GM19468 (cell line): Measurements from ENCODE around the gene DRD2.

Experiments
- ATAC-seq: cut with Tn5 transposase; IDR thresholded peaks from one replicate; pipeline ENCODE4 v1.9.1; 2021; ENCODE audit warnings: mild to moderate bottlenecking, moderate library complexity, moderate number of reproducible peaks; ENCODE audit not compliant: unreplicated experiment; ENCODE audit errors: extremely low read depth

DRD2 gene

GRCh38 chr11:113405724-113406478 lies 69.3 kb downstream of the DRD2 start:
- ATAC-seq, result no peak

GRCh38 chr11:113404859-113405430 lies 70.3 kb downstream of the DRD2 start:
- ATAC-seq, result no peak

GRCh38 chr11:113401718-113402117 lies 73.5 kb downstream of the DRD2 start:
- no peak for ATAC-seq

GRCh38 chr11:113400631-113401230 lies 74.5 kb downstream of the DRD2 start:
- ATAC-seq, result no peak

DNA sequence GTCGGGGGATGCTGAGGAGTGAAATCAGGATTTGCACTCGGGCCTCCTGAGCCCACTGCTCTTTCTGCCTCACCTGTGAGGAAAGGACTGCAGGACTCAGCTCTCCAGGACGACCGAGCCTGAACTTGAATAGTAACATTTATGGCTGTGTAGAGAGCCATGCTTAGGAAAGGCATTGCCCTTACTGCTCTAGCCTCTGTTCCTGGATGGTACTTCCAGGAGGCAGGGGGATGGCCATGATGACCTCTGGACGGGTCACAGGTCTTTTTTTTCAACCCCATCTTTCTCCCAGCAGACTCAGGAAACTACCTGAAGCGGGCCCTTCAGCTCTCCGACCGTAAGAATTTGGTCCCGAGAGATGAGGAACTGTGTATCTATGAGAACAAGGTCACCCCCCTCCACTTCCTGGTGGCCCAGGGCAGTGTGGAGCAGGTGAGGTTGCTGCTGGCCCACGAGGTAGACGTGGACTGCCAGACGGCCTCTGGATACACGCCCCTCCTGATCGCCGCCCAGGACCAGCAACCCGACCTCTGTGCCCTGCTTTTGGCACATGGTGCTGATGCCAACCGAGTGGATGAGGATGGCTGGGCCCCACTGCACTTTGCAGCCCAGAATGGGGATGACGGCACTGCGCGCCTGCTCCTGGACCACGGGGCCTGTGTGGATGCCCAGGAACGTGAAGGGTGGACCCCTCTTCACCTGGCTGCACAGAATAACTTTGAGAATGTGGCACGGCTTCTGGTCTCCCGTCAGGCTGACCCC lies 76.3 kb downstream of the DRD2 start:
- ATAC-seq, result no peak

DNA sequence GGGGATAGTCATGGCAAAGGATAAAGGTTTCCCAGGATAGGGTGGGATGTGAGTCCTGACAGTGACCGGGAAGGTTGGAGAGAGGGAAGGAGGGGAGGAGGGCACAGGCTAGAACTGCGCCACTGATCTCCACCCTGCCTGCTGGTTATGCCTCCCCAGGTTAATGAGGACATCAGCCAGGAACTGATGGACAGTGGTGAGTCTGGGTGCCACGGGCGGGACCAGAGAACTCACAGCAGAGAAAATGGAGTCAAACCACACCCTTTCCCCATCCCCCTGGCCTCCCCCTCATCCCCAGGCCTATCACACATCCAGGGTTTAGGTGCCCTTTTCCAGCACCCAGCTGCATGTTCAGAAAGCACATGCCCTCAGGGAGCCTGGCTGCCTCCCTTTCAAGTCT lies 77.4 kb downstream of the DRD2 start:
- ATAC-seq, result no peak

DNA sequence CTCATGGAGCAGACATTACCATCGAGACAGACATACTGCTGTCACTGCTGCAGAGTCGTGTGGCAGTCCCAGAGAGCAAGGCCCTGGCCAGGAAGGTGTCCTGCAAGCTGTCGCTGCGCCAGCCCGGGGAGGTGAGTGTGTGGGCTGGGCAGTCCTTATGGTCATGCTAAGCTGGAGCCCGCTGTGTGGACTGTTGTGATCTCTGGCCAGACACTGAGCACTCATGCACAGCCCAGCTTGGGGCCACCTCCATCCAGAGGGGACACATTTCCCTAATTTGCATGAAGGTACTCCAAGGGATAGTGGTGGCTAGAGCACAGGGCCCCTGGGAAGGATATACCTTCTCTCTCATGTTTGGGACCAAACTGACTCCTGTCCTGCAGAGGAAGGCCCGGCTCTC lies 78.0 kb downstream of the DRD2 start:
- ATAC-seq, result no peak

GRCh38 chr11:113396690-113397089 lies 78.5 kb downstream of the DRD2 start:
- no peak for ATAC-seq

GRCh38 chr11:113395782-113396336 lies 79.3 kb downstream of the DRD2 start:
- no peak for ATAC-seq

DNA sequence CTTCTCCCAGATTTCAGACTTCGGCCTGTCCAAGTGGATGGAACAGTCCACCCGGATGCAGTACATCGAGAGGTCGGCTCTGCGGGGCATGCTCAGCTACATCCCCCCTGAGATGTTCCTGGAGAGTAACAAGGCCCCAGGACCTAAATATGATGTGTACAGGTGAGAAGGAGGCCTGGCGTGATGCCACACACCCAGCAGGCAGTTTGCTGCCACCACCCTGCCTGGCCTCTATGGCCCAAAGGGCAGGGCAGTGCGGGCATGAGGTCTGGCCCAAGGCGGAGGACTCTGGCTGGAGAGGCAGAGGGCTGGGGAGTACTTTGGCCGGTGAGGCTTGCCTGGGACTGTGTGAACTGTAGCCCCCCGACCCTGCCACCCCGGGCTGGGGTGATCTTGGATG lies 80.3 kb downstream of the DRD2 start:
- ATAC-seq, result no peak

GRCh38 chr11:113393501-113393985 lies 81.7 kb downstream of the DRD2 start:
- ATAC-seq, result no peak

DNA sequence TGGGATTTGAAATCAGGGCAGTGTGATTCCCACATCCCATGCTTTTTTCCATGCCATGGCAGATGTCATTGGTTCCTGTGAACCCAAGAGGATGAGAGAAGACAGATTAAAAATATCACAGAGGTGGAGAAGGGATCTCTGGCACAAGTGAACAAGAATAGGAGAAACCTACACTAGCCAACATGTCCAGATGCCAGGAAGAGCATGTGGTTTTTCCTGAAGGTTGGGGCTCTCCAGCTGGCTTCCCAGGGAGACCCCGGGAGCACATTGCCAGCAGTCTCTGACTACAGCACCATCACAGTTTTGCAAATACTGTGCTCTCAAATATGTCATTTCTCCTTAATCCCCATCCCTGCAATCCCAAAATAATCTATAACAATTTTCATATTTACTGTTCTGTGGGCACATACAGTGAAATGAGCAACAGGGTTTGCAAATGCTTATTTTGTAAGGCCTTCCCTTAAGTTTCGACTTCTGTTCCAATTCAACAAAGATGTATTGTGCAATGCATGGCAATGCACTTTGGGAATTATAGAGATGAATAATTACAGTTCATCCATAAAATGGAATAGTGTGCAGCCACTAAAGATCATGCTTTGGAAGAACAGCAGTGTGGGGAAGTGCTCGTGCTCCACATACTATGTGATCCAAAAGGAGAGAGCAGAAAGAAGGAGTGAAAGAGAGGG lies 82.8 kb downstream of the DRD2 start:
- no peak for ATAC-seq

DNA sequence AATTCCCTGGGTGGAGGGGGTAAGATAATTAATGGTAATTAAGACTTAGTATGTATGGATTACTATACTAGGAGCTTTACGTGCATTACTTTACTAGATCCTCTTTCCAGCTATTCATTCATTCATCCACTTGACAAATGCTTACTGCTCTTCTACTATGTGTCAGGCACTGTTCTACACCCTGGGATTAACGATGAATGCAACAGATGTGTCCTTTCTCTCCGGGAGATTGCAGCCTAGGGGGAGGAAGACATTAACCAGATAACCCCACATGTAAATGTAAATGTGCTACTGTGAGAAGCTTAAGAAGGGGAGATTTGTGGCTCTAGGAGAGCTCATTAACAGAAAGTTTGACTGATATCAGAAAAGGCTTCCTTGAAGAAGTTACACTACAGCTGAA lies 85.9 kb downstream of the DRD2 start:
- no peak for ATAC-seq

GRCh38 chr11:113387605-113388211 lies 87.5 kb downstream of the DRD2 start, which contains the start of gene ANKK1:
TSS of gene ANKK1 (plus strand) at chr11:113387779. CDS start at chr11:113387885, 106 bp downstream.
- no peak for ATAC-seq

DNA sequence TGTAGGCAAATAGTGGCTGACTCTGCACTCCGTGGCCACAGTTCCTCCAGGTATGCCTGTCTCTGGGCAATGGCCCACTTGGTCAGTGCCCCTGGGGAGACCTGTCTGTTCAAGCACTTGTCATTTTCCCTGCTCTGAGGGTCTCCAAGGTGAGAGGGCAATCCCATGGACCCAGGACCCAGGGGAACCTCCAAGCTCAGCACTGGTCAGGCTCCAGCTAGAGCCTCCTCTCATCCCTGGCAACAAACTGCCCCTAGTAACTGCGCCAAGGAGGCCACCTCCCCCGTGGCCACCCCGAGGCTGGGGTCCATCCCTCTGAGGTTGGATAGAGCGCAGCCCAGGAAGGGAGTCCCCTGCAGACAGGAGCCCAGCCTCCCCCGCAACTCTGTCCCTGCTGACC lies 88.3 kb downstream of the DRD2 start:
- no peak for ATAC-seq

DNA sequence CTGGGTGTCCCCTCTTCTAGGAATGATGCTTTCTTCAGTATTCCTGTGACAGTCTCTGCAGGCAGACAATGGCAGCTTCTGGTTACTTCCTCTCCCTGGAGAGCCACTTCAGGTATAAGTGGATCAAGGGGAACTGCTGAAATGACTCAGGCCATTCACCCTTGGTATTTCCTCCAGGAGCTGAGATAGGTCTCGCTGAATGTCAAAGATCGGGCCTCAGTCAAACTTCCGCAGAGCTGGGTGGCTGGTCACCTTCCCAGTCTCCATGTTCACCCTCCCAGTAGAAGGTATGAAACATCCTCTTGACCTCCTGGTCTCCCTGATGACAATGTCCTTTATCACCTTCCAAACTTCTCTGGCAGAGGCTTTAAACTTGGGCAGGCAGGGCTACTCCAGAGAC lies 89.4 kb downstream of the DRD2 start:
- no peak for ATAC-seq

DNA sequence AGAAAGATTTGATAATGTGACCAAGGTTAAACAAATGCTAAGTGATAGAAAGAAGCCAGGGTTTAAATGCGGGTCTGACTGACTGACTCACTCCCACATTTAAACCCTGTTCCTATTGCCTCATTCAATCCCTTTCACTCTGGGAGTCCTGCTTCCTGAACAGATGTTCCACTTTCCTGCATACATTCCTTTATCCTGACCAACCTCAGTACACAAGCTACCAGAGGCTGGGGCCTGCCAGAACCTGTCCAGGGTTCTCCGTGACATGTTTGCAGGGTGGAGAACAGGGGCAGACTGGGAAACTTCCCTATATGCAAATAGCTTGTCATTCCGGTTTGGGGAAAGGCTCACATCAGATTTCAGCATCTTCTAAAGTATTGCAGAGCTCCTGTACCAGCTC lies 90.6 kb downstream of the DRD2 start:
- ATAC-seq, result no peak

DNA sequence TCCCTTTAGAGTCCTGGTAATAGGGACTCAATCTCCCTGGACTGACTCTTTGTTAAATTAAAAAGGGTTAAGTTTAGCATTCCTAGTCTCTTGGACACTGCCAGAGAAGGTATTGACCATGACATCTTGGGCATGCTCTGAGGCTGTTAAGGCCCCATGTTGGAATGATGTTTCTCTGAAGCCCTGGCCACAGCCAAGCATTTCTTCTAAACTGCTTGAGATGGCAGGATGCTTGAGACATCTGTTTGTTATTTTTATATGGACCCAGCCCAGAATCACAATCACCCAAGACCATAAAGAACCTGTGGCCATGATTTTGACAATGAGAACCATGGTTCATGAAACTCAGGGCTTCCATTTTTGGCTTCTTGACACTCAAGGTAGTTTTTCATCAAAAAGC lies 93.1 kb downstream of the DRD2 start:
- no peak for ATAC-seq

- ATAC-seq, result no peak
Observed at GRCh38 chr11:113378692-113379091, 96.5 kb downstream of the DRD2 start.
